CD4-positive, alpha-beta T cell treated with Interleukin-15 for 4 hours (primary cell): ENCODE data around the gene PIP5K1C.
A peak's percentile ranks its signal among the peaks of the same experiment; 100 is the strongest.

Source experiments
- DNase-seq: peaks from one replicate; pipeline ENCODE4 v3.0.0-alpha.2; 2020; ENCODE audit warnings: low spot score

PIP5K1C gene

DNA sequence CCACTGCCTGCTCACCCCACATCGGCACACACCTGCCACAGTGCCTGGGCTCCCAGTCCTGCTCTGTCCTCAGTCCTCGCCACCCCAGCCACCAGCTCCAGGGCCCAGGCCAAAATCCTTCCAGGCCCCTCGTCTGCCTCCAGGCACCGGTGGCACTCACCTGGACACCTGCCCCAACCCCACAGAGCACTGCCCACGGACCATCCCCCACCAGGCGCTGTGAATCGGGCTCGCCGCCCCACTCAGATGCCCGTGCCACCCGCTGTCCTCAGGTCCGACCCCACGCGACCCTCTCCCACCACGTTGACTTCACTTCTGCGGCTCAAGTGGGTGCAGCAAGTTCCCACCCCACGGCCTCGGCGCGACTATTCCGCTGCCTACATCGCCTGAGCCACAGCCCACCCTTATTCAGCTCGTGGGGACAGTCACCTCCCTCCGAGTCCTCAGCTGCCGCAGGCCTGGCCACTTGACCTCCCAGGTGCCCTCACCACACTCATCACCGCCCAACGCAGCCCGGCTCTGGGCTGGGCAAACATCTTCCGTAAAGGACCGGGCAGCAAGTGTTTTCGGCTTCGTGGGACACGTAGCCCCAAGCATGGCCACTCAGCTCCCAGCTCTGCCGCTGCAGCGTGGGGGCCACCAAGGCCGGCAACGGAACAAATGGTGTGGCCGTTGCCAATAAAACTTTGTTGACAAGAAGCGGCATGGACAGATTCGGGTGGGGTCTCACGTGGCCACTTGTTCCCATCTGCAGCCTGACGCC, 5.7 kb downstream of the PIP5K1C start:
- DNase-seq = no peak

- no peak for DNase-seq
Observed at GRCh38 chr19:3693025-3693925, 7.0 kb downstream of the PIP5K1C start.

GRCh38 chr19:3692141-3693024, 7.9 kb downstream of the PIP5K1C start:
- DNase-seq = peak; percentile 48

DNA sequence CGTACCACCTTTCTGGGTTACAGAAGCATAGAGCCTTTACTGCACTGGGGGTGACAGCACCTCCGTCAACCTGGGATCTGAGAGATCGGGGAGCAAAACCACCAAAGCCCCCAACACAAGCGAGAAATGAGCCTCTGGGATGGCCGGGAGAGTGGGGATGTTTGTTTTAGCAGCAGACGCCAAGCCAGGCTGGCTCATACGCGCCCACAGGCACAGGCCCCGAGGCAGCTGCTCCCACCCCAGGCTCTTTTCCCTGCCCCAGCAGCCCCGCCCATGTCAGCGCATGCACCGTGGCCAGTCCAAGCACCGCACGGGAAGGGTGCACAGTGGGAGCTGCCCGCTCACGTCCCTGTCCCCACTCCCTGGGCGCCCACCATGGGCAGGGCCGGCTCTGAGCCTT, 8.5 kb downstream of the PIP5K1C start:
- no peak for DNase-seq

DNA sequence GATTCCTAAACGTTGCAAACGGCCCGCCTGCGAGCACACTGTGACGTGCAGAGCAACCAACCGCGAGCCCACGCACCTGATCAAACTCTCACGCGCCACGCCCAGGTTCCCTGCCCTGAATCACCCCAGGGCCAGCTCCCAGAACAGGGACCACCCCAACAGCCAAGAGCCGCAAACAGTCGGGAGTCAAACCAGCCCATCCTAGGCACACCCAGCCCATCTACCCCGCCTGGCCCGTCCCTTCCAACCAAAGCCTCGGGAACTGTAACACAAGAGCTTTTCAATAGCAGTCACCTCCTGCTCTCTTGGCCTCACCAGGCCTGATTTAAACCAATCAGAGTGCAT, 8.9 kb downstream of the PIP5K1C start:
- no peak for DNase-seq

DNA sequence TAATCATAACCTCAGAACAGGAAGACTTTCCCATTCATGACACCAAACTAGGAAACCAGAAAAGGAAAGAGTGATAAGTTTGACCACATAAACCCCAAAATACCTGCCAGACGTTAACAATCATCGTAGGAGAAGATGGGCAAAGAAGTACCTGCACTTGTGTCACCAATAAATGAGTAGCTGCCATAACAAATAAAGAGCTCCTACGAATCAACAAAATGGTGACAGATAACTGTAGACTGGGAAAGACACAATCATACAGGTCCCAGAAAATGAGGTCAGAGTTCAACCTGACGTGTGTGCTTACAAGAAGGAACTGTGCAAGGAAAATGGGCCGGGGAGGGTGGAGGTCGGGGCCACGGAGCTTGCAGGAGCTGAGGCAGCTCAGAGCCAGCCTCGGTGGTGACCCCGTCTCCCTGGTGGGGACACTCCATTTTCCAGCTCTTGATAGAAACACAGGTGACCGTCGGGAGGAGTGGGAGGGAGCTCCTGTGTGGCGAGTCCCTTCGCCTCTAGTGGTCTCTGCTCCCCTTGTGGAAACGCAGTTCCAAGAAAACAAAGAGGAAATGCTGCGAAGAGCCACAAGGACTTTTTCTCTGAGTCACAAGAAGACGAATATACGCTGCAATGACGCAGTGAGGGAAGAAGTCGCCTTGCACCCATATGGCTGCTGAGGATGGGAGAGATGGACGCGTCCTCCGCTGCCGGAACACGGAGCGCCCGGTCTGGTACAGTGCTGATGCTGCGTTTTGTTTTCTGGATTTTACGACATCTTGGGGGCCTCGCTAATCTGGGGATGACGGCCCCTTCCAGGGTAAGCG, 9.5 kb downstream of the PIP5K1C start:
- no peak for DNase-seq

DNA sequence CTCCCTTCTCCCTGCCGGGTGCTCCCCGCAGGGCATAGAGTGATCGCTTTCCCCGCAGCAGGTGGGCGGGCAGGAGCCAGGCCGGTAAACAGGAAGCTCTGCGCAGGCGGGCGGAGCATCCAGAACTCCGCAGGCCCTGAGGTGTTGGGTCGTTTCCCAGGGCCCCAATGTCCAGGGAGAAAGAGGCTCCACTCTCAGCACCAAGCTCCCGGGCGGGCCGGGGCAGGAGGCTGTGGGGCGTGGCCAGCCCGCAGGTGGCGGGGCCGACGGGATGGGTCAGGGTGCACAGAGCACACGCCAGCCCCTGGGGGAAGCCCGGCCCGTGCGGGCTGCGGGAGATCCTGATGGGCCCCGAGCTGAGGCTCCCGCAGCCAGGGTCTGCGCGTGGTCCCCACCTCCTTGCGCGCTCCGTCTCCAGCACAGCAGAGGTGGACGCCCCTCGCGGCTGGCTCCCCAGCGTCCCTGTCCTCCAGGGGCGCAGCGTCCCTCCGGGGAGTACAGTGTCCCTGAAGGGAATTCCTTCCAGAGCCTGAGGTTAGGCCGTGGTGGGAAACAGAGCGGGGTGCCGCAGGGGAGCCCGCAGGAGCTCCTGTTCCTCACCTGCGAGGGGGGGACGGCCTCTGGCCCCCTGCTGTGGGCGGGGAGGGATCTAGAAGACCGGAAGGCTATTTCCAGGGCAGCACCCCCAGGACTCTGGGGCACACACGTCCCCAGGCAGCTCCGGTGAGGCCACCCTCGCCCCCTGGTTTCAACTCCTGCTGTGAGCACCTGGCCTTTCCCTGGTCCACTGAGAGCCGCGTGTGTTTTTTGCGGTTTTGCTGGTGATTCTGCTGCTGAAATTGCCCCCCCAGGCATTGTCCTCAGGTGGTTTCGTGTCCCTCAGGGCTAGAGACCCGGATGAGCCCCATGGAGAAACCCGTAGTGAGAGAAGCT, 12.2 kb downstream of the PIP5K1C start:
- peak; percentile 28 for DNase-seq

GRCh38 chr19:3687393-3687773, 12.9 kb downstream of the PIP5K1C start:
- no peak for DNase-seq

- DNase-seq = no peak
Observed at GRCh38 chr19:3684817-3685410, 15.4 kb downstream of the PIP5K1C start.

DNA sequence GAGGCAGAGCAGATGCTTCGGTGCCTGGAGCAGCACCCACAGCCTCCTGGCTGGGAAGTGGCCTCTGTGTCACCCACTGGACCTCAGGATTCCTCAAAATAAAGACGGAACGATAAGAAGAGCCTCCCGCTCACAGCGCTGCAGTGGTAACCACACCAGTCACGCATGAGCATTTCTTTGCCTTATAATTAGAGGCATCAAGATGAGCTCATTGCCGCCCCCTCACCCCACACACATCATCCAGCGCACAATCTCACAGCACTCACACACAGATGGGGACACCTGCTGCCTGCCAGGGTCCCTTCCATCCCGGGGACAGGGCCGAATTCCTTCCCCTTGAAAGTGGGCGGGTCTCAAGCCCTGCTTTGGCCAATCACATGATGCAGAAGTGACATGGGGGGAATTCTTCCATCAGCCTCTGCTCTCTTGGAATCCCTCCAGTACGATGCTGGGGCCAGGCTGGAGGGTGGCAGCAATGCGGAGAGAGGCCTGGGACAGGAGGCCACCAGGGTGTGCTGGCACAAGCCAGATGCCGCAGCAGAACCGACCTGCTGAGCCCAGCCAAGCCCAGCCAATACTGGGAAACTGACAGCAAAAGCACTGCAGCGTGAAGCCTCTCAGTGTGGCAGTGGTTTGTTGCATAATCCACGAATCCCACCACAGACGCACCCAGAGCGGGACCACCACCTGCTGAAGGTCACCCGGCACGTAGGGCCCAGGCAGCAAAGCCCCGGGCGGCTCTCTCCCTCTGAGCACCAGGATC, 16.0 kb downstream of the PIP5K1C start:
- DNase-seq = no peak

- DNase-seq = no peak
Observed at GRCh38 chr19:3683405-3684053, 16.7 kb downstream of the PIP5K1C start.

DNA sequence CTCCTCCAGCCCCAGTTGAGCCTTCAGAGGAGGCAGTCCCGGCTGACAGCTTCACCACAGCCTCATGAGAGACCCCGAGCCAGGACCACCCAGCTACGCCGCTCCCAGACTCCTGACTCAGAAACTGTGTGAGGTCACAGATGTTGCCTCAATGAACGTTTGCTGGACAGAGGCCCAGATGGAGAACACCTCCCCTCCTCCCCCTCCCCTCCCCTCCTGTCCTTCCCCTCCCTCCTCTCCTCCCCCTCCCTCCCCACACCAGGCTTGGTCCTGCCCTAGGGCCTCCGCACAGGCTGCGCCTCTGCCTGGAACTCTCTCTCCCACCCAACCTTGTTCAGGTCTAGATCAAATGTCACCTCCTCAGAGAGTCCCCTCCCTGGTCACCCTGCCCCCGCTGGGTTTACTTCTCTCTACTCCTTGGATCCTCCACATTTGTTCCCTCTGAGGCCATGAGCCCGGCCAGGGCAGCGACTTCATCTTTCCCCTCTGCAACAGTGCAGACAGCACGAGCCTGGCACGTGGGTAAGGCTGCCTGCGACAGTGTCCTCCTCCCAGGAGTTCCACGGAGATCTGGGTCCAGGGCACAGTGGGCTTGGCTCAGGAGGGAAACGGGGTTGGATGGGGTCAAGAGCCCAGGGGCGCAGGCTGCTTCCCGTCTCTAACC, 17.4 kb downstream of the PIP5K1C start:
- no peak for DNase-seq

GRCh38 chr19:3682286-3682685, 18.0 kb downstream of the PIP5K1C start:
- no peak for DNase-seq

DNA sequence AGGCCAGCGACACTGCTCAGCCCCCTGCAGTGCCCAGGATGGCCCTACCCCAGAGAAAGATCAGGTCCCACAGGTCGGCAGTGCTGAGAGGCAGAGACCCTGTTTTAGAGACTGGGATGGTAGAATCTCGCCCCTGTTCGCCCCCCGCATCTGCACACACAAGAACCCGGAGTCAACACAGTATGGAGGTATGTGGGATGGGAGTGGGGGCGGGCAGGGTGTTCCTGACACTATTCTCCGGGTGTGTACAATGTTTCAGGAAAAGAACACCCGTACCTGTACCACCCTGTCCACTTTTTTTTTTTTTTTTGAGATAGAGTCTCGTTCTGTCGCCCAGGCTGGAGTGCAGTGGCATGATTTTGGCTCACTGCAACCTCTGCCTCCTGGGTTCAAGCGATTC, 19.3 kb downstream of the PIP5K1C start:
- no peak for DNase-seq

DNA sequence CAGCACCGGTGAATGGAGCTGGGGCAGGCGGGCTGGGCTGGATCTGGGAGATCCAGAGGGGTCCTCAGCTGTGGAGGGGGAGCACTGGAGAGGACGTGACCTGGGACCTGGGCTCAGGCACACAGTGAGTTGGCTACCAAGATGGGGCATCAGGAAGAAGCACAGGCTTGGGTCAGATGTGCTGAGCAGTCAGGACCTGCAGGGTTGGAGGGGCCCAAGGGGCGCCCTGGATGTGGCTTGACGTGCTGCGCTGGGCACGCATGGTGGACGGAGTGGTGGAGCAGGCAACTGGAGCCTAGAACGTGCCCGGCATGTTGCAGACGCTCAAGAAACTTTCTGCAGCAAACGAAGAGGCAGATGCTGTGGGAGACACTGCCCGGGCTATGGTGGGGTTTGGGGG, 20.7 kb downstream of the PIP5K1C start:
- DNase-seq = no peak

- DNase-seq = no peak
Observed at GRCh38 chr19:3679138-3679537, 21.1 kb downstream of the PIP5K1C start.

GRCh38 chr19:3678188-3678587, 22.1 kb downstream of the PIP5K1C start:
- DNase-seq = no peak
